Fibroblast of lung (primary cell): ENCODE measurements around the gene SLC25A52. TPM values are rescaled to one million over a fixed set of nuclear protein-coding genes. Genes with fewer than 3 reads are reported as not detected.

Experiments used
- DNase-seq, 2 donors: peaks; one replicate each; pipeline versions ENCODE4 v3.0.0 to v3.0.0-alpha.2; 2010; ENCODE audit warnings: low read depth in 2 of 2
- H2AFZ ChIP-seq: 2 replicates; pipeline ENCODE4 v1.5.1; 2012; ENCODE audit warnings: low read length, control low read depth, inconsistent platforms
- H3K27ac ChIP-seq: 2 replicates; pipeline ENCODE4 v1.5.1; 2011; ENCODE audit warnings: low read length, control low read depth; ENCODE audit not compliant: insufficient read depth
- H3K27me3 ChIP-seq: 2 replicates; pipeline ENCODE4 v1.5.1; 2011; ENCODE audit warnings: mild to moderate bottlenecking, low read length; ENCODE audit not compliant: control insufficient read depth, insufficient read depth
- H3K36me3 ChIP-seq: 2 replicates; pipeline ENCODE4 v1.5.1; 2011; ENCODE audit warnings: low read length; ENCODE audit not compliant: control insufficient read depth, insufficient read depth
- H3K4me1 ChIP-seq: 2 replicates; pipeline ENCODE4 v1.5.1; 2011; ENCODE audit warnings: low read length; ENCODE audit not compliant: control insufficient read depth, insufficient read depth; ENCODE audit errors: extremely low read depth
- H3K4me2 ChIP-seq: 2 replicates; pipeline ENCODE4 v1.5.1; 2011; ENCODE audit warnings: low read length, control low read depth; ENCODE audit not compliant: insufficient read depth; ENCODE audit errors: extremely low read depth
- H3K4me3 ChIP-seq, 4 experiments: fragments of 200-600 bp in 1 of 4; sonication (generic) in 1 of 4; replicated peaks in 1 of 4; 2 replicates each; pipeline ENCODE4 v1.5.1; 2011 to 2016; ENCODE audit warnings: low read length in 4 of 4, low read depth in 3 of 4, mild to moderate bottlenecking in 3 of 4, control low read depth in 2 of 4, inconsistent platforms in 1 of 4, mixed read lengths in 1 of 4; ENCODE audit not compliant: insufficient read depth in 1 of 4; ENCODE audit errors: control extremely low read depth in 1 of 4
- H3K79me2 ChIP-seq: 2 replicates; pipeline ENCODE4 v1.5.1; 2012; ENCODE audit warnings: mild to moderate bottlenecking, low read length, inconsistent platforms; ENCODE audit not compliant: control insufficient read depth, insufficient read depth
- H3K9ac ChIP-seq: 2 replicates; pipeline ENCODE4 v1.5.1; 2011; ENCODE audit warnings: mild to moderate bottlenecking, low read length, control low read depth; ENCODE audit not compliant: insufficient read depth
- H3K9me3 ChIP-seq: 2 replicates; pipeline ENCODE4 v1.5.1; 2012; ENCODE audit warnings: low read depth, low read length; ENCODE audit not compliant: control insufficient read depth, insufficient read depth
- H4K20me1 ChIP-seq: 2 replicates; pipeline ENCODE4 v1.5.1; 2011; ENCODE audit warnings: low read length; ENCODE audit not compliant: control insufficient read depth, insufficient read depth; ENCODE audit errors: extremely low read depth
- EZH2 ChIP-seq: IDR thresholded peaks from 2 replicates; pipeline ENCODE4 v1.5.1; 2012; ENCODE audit warnings: low read length, control low read depth, mild to moderate bottlenecking; ENCODE audit errors: missing control alignments
- polyA plus RNA-seq, 2 donors: library from polyadenylated mRNA; depleted of rRNA in 1 of 2; stranded (reverse) in 1 of 2; unstranded in 1 of 2; fragments of >200 nt; gene quantifications; 2 replicates each; pipeline ENCODE4 v1.2.1, GENCODE V29; 2011 to 2012; ENCODE audit warnings: missing spikeins in 1 of 2
- total RNA-seq: library from RNA; depleted of rRNA; stranded (reverse); fragments of >200 nt; gene quantifications from 2 replicates; pipeline ENCODE4 v1.2.1, GENCODE V29; 2014
- TF ChIP-seq, protein P1 (sequence below), 2 donors: IDR thresholded peaks in 1 of 2; conservative IDR thresholded peaks in 1 of 2; 1 replicate in 1 of 2; 2 replicates in 1 of 2; pipeline ENCODE4 v1.5.1; 2011 to 2012; ENCODE audit warnings: low read length in 2 of 2, control low read depth in 1 of 2, inconsistent platforms in 1 of 2, low read depth in 1 of 2, mild to moderate bottlenecking in 1 of 2

Gene SLC25A52
- total and polyA plus RNA-seq, 2 donors (not counting 1 experiment from before 2014, with no cell fraction given): 0.06 TPM; not detected in 1

- no peak overlapping the region for H2AFZ ChIP-seq
- no peaks in the 10 kb centered on the region for H3K79me2 ChIP-seq
- H3K9me3 ChIP-seq: no peaks in the 10 kb centered on the region
- no peak overlapping the region for H3K9ac ChIP-seq
- no peaks in the 10 kb centered on the region for H3K4me1 ChIP-seq
- DNase-seq: no peak
- TF ChIP-seq EZH2: no peak
- no peak overlapping the region for H3K27ac ChIP-seq
- no peaks in the 10 kb centered on the region for H3K36me3 ChIP-seq
- no peak overlapping the region for H3K4me3 ChIP-seq
- H3K4me2 ChIP-seq: no peak overlapping the region
- no peaks in the 10 kb centered on the region for H3K27me3 ChIP-seq
- no peaks in the 10 kb centered on the region for H4K20me1 ChIP-seq
Measured at GRCh38 chr18:31772699-31773098, 12.0 kb upstream of the SLC25A52 start.

DNA sequence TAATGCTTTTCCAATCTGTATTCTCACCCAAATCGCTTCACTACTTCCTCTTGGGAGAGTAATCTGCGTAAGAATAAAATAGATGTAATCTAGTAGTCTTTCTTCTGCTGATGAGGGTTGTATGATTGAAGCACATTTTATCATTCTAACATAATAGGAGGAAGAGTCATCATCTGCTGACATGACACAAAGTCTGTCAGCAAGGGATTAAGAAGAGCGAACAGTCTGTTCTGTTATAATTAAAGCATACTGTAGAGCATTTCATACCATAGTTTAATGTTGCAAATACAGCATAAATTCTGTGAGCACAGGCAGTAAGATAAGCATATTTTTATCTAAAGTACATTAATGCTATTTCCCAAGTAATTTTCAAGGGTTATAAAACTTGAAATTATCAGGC, 10.4 kb downstream of the SLC25A52 start:
- no peak overlapping the region for H3K9ac ChIP-seq
- H2AFZ ChIP-seq: no peak overlapping the region
- H4K20me1 ChIP-seq: no peaks in the 10 kb centered on the region
- no peaks in the 10 kb centered on the region for H3K4me1 ChIP-seq
- H3K27me3 ChIP-seq: no peaks in the 10 kb centered on the region
- TF ChIP-seq, protein P1, sequence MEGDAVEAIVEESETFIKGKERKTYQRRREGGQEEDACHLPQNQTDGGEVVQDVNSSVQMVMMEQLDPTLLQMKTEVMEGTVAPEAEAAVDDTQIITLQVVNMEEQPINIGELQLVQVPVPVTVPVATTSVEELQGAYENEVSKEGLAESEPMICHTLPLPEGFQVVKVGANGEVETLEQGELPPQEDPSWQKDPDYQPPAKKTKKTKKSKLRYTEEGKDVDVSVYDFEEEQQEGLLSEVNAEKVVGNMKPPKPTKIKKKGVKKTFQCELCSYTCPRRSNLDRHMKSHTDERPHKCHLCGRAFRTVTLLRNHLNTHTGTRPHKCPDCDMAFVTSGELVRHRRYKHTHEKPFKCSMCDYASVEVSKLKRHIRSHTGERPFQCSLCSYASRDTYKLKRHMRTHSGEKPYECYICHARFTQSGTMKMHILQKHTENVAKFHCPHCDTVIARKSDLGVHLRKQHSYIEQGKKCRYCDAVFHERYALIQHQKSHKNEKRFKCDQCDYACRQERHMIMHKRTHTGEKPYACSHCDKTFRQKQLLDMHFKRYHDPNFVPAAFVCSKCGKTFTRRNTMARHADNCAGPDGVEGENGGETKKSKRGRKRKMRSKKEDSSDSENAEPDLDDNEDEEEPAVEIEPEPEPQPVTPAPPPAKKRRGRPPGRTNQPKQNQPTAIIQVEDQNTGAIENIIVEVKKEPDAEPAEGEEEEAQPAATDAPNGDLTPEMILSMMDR (conservative IDR thresholded peaks at IDR 0.05 in 1 of 2, IDR thresholded peaks at IDR 0.05 in 1 of 2; ENCODE audit: low read depth in 1 of 2, low read length in 2 of 2): no peak
- TF ChIP-seq EZH2: no peak
- no peak for DNase-seq
- no peak overlapping the region for H3K4me3 ChIP-seq
- H3K9me3 ChIP-seq: no peaks in the 10 kb centered on the region
- H3K27ac ChIP-seq: no peak overlapping the region
- H3K36me3 ChIP-seq: no peaks in the 10 kb centered on the region
- H3K79me2 ChIP-seq: no peaks in the 10 kb centered on the region
- H3K4me2 ChIP-seq: no peak overlapping the region

- no peaks in the 10 kb centered on the region for H3K27me3 ChIP-seq
- no peak overlapping the region for H3K4me3 ChIP-seq
- no peak overlapping the region for H3K9ac ChIP-seq
- H3K27ac ChIP-seq: no peak overlapping the region
- no peak overlapping the region for H2AFZ ChIP-seq
- no peak for DNase-seq
- H3K4me2 ChIP-seq: no peak overlapping the region
- H3K4me1 ChIP-seq: no peaks in the 10 kb centered on the region
- H3K9me3 ChIP-seq: no peaks in the 10 kb centered on the region
- no peaks in the 10 kb centered on the region for H3K36me3 ChIP-seq
- no peaks in the 10 kb centered on the region for H3K79me2 ChIP-seq
- H4K20me1 ChIP-seq: no peaks in the 10 kb centered on the region
- TF ChIP-seq EZH2: no peak
- TF ChIP-seq, protein P1 (conservative IDR thresholded peaks at IDR 0.05 in 1 of 2, IDR thresholded peaks at IDR 0.05 in 1 of 2; ENCODE audit: low read depth in 1 of 2, low read length in 2 of 2): no peak
Measured at GRCh38 chr18:31746396-31746795, 14.3 kb downstream of the SLC25A52 start.
